ENCODE data around the gene SIRPA.

The SIRPA gene

GRCh38 chr20:1953621-1954020, 58.4 kb downstream of the SIRPA start:
- Mint-ChIP-seq H3K4me1 (peaks cover 26 to 50% of the 10 kb centered on the region in 2 donors), H3K36me3 (no peaks in the 10 kb centered on the region), H3K4me3 (peak overlapping the region; percentile 66 to 83), H3K27me3 (no peaks in the 10 kb centered on the region), H3K27ac (peak overlapping the region; percentile 95), H3K9me3 (no peaks in the 10 kb centered on the region)
- no peak for DNase-seq
- peak; percentile 54 to 61 for ATAC-seq (replicated peaks)

DNA sequence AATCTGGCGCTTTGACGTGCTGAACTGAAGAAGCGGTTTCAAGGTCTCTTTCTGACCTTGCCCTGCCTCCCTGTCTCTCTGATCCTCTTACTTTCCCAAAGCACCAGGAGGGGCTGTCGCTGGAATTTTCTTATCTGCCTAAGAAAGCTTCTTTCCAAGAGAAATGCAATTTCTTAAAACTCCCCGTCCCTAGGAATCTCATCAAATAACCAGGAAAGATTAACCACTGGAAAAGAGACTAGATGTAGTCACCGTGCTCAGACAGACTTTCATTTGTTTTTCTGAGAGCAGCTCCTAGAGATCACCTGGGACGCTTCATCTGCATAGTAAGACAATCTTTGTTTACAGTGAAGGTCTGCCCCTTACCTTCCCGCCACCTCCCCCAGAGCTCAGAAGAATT, 60.0 kb downstream of the SIRPA start:
- Mint-ChIP-seq H3K4me1 (peaks cover 22 to 40% of the 10 kb centered on the region in 2 donors), H3K4me3 (peak overlapping the region in 1 of 2 donors; percentile 46), H3K9me3 (peaks cover 0 to 1% of the 10 kb centered on the region in 2 donors), H3K27ac (peak overlapping the region; percentile 82), H3K36me3 (no peaks in the 10 kb centered on the region), H3K27me3 (no peaks in the 10 kb centered on the region)
- ATAC-seq (replicated peaks) (no peak), DNase-seq (no peak)

DNA sequence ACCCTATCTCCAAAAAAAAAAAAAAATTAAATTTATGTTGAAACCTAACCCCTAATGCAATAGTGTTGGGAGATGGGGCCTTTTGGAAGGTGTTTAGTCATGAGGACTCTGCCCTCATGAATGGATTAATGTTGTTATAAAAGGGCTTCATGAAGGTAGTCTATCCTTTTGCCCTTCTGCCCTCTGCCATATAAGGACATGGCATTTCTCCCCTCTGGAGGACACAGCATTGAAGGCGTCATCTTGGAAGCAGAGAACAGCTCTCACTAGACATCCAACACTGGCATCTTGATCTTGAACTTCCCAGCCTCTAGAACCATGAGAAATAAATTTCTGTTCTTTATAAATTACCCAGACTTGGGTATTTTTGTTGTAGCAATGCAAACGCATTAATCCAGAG, 63.2 kb downstream of the SIRPA start:
- Mint-ChIP-seq H3K36me3 (no peaks in the 10 kb centered on the region), H3K27ac (no peak overlapping the region), H3K4me1 (peaks cover 19 to 20% of the 10 kb centered on the region in 2 donors), H3K4me3 (no peak overlapping the region), H3K27me3 (no peaks in the 10 kb centered on the region), H3K9me3 (peaks cover 0 to 1% of the 10 kb centered on the region in 2 donors)
- no peak for DNase-seq
- no peak for ATAC-seq (replicated peaks)

- no peak overlapping the region for H3K27ac Mint-ChIP-seq
- peaks cover 0 to 1% of the 10 kb centered on the region in 2 donors for H3K9me3 Mint-ChIP-seq
- no peak for ATAC-seq (replicated peaks)
- H3K27me3 Mint-ChIP-seq: no peaks in the 10 kb centered on the region
- no peak overlapping the region for H3K4me3 Mint-ChIP-seq
- H3K4me1 Mint-ChIP-seq: peaks cover 12 to 19% of the 10 kb centered on the region in 2 donors
- DNase-seq: no peak
- H3K36me3 Mint-ChIP-seq: no peaks in the 10 kb centered on the region
Observed at GRCh38 chr20:1959156-1959555, 63.9 kb downstream of the SIRPA start.

GRCh38 chr20:1961374-1961773, 66.2 kb downstream of the SIRPA start:
- no peak overlapping the region for H3K4me3 Mint-ChIP-seq
- H3K9me3 Mint-ChIP-seq: peaks cover 0 to 1% of the 10 kb centered on the region in 2 donors
- DNase-seq (no peak), ATAC-seq (replicated peaks) (no peak)
- peaks cover 22 to 29% of the 10 kb centered on the region in 2 donors for H3K4me1 Mint-ChIP-seq
- H3K27me3 Mint-ChIP-seq: no peaks in the 10 kb centered on the region
- no peak overlapping the region for H3K27ac Mint-ChIP-seq
- H3K36me3 Mint-ChIP-seq: no peaks in the 10 kb centered on the region

GRCh38 chr20:1964061-1964460, 68.9 kb downstream of the SIRPA start:
- H3K36me3 Mint-ChIP-seq: no peaks in the 10 kb centered on the region
- ATAC-seq (replicated peaks) (no peak), DNase-seq (no peak)
- peaks cover 0 to 1% of the 10 kb centered on the region in 2 donors for H3K9me3 Mint-ChIP-seq
- peaks cover 22 to 32% of the 10 kb centered on the region in 2 donors for H3K4me1 Mint-ChIP-seq
- H3K4me3 Mint-ChIP-seq: no peak overlapping the region
- H3K27ac Mint-ChIP-seq: no peak overlapping the region
- peaks cover 4 to 8% of the 10 kb centered on the region in 2 donors for H3K27me3 Mint-ChIP-seq

DNA sequence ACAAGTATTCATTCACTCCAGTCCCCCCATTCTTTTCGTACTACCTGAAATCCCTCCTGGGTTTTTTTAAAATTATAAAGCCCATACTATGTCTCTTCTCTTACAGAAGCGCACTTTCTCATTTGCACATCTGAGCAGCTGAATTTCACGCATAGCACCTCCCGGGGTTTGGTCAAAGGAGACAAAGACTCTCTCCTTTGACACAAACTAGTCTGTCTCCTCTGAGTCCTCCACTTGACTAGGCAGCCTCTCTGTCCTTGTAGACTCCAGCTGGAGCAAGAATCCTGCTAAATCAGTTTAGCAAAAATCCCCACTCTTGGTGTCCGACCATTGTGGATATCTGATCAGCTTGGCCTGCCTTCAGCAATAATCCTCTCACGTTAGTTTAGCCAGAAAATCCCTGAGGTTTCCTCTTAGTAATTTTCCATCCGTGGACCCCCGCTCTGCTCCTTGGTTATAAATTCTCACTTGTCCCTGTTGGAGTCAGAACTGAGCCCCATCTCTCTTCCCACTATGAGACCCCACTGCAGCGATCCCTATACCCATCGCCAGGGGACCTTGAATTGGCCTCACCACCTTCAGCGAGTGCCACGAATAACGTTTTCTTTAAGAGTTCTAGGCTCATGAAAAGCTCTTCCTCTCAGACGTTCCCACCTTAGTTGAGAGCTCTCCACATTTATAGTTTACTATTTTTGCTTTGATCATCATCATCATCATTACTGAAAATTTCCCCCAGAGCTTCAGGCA, 69.6 kb downstream of the SIRPA start:
- Mint-ChIP-seq H3K27ac (peak overlapping the region; percentile 86), H3K4me1 (peaks cover 22 to 32% of the 10 kb centered on the region in 2 donors), H3K9me3 (peaks cover 0 to under 1% of the 10 kb centered on the region in 2 donors), H3K36me3 (no peaks in the 10 kb centered on the region), H3K27me3 (peaks cover 4 to 8% of the 10 kb centered on the region in 2 donors), H3K4me3 (peak overlapping the region; percentile 74 to 80)
- DNase-seq (no peak), ATAC-seq (replicated peaks) (peak; percentile 35 to 46)

GRCh38 chr20:1965520-1966351, 70.5 kb downstream of the SIRPA start:
- H3K4me3 Mint-ChIP-seq: peak overlapping the region; percentile 74 to 80
- H3K9me3 Mint-ChIP-seq: no peaks in the 10 kb centered on the region
- peak; percentile 79 for DNase-seq
- H3K4me1 Mint-ChIP-seq: peaks cover 22 to 32% of the 10 kb centered on the region in 2 donors
- peak overlapping the region; percentile 86 for H3K27ac Mint-ChIP-seq
- peak; percentile 93 to 94 for ATAC-seq (replicated peaks)
- H3K27me3 Mint-ChIP-seq: peaks cover 6 to 8% of the 10 kb centered on the region in 2 donors
- no peaks in the 10 kb centered on the region for H3K36me3 Mint-ChIP-seq

GRCh38 chr20:1968964-1969363, 73.8 kb downstream of the SIRPA start:
- Mint-ChIP-seq H3K27ac (no peak overlapping the region), H3K9me3 (no peaks in the 10 kb centered on the region)

DNA sequence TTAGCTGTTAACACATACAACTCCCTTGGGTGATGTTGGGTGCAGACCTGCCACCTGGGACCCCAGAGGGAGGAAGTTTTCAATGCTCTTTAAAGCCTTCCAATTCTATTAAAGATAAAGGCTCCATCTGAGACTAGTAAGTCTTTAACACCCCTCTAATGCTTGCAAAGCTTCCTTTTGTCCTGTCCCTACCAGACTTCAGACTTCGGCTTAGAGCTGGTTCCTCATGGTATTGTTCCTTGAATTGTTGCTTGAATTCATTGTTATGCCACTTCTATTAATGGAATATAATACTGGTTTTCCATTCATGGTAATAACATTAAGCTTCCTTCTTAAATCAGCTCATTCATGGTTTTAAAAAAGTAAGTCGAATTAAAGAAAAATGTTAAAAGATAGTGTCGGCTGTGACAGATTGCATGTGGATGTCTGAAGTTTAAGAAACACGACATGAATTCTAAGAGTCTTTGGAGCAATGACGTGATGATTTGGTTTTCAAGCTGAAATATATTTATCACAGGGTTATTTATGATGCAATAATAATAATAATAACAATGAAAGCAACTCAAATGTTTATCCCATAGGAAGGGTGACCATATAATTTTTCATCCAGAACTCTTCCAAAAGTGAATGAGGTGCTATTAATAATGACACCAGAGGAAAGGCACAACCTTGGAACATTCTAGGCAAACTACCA, 76.8 kb downstream of the SIRPA start:
- no peak for DNase-seq
- H3K36me3 Mint-ChIP-seq: no peaks in the 10 kb centered on the region

More at GRCh38 chr20:1968964-1969363, 73.8 kb downstream of the SIRPA start:
- Mint-ChIP-seq H3K4me3 (no peak overlapping the region), H3K27me3 (peaks cover 20 to 21% of the 10 kb centered on the region in 2 donors), H3K36me3 (no peaks in the 10 kb centered on the region), H3K4me1 (peaks cover 22% of the 10 kb centered on the region in 2 donors)
- ATAC-seq (replicated peaks) (no peak), DNase-seq (no peak)

DNA sequence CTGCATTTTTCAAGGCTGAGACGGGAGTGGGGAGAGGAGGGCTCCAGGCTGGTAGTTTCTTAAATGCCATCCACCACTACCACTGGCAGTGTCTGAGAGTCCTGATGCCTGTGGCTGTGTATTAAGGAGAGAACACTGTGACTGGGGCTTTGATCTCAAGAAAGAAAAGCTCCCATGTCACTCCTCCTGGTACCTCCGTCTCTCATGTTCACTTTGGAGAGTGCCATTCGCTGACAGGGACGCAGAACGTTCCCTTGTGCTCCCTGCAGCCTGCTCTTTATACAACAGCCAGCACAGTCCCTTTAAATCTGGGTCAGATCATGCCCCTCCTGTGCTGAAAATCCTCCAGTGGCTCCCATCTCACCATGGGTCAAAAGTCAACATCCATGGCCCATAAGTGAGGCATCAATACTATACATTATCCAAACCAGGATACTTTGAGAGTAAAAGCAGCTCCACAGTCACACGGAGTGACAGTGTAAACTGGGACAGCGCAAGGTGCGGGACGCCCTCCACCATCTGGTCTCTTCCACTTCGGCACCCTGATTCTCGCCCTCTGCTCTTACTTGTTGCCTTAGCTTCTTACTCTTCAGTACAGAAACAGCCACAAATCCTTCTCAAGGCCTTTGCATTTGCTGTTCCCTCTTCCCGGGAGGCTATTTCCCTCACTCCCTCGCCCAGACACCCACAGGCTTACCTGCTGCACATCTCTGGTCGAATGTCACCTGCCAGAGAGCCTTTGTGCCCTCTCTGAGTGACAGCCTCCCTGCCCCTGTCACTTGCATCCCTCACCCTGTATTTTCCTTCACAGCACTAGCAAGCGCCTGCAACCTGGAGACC, 78.6 kb downstream of the SIRPA start:
- H3K36me3 Mint-ChIP-seq: no peaks in the 10 kb centered on the region
- ATAC-seq (replicated peaks) (no peak), DNase-seq (no peak)
- no peaks in the 10 kb centered on the region for H3K4me1 Mint-ChIP-seq
- no peak overlapping the region for H3K27ac Mint-ChIP-seq
- peaks cover 33 to 38% of the 10 kb centered on the region in 2 donors for H3K27me3 Mint-ChIP-seq
- no peak overlapping the region for H3K4me3 Mint-ChIP-seq
- H3K9me3 Mint-ChIP-seq: peaks cover 0 to 5% of the 10 kb centered on the region in 2 donors

More for the DNA sequence above, 76.8 kb downstream of the SIRPA start:
- H3K4me1 Mint-ChIP-seq: no peaks in the 10 kb centered on the region
- H3K9me3 Mint-ChIP-seq: peaks cover 0 to 2% of the 10 kb centered on the region in 2 donors
- H3K4me3 Mint-ChIP-seq: no peak overlapping the region
- H3K27me3 Mint-ChIP-seq: peaks cover 28 to 30% of the 10 kb centered on the region in 2 donors
- ATAC-seq (replicated peaks): no peak
- H3K27ac Mint-ChIP-seq: no peak overlapping the region

GRCh38 chr20:1975291-1975690, 80.1 kb downstream of the SIRPA start:
- DNase-seq (no peak), ATAC-seq (replicated peaks) (no peak)
- no peaks in the 10 kb centered on the region for H3K4me1 Mint-ChIP-seq
- H3K27ac Mint-ChIP-seq: no peak overlapping the region
- H3K9me3 Mint-ChIP-seq: peaks cover 0 to 5% of the 10 kb centered on the region in 2 donors
- no peaks in the 10 kb centered on the region for H3K36me3 Mint-ChIP-seq
- H3K27me3 Mint-ChIP-seq: peaks cover 37 to 41% of the 10 kb centered on the region in 2 donors
- no peak overlapping the region for H3K4me3 Mint-ChIP-seq

DNA sequence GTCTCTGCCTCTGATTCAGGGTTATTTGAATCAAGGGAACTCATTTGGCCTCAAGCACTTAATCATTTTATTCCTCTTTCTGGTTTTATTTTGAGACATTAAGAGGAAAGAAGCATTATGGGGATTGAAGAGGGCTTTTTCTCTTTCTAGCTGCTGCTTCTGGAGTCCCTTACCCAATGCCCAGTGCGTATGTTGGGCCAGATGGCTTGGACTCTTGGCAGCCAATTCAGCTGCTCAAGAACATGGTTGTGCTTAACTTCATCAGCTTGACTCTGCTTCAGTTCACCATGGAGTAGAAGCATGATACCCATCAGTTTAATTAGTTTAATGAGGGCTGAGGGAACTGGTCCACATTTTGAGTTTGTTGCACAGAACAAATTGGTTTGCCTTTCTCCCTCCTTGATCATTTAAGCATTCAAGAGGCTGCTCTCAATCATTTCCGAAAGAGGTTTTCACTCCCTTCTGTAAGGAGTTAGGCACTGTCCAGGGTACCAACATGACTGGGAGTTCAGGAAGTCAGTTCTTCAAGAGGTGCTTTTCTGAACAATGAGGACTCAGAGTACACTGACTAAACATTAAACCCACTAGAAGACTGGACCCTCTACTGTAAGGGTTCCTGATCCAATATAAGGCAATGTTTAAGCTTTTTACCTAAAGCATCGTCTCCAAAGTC, 84.0 kb downstream of the SIRPA start:
- no peak overlapping the region for H3K27ac Mint-ChIP-seq
- no peaks in the 10 kb centered on the region for H3K4me1 Mint-ChIP-seq
- peaks cover 0 to 5% of the 10 kb centered on the region in 2 donors for H3K9me3 Mint-ChIP-seq
- DNase-seq: no peak
- H3K4me3 Mint-ChIP-seq: no peak overlapping the region
- no peaks in the 10 kb centered on the region for H3K36me3 Mint-ChIP-seq
- peaks cover 37 to 53% of the 10 kb centered on the region in 2 donors for H3K27me3 Mint-ChIP-seq
- no peak for ATAC-seq (replicated peaks)

Data from stimulated activated naive B cell treated with anti-CD40 and anti-IgM and Interleukin-4, amounts not matched to agents 10 μg/mL and 1 μg/mL and 100 μg/mL, for 72 hours (primary cell).